ACC112 (cell line): ENCODE data around the gene LCLAT1.

Experiments
- H2AFZ ChIP-seq: fragments of 200-600 bp; sonication (generic); one replicate; pipeline ENCODE4 v1.6.0; 2017; ENCODE audit warnings: antibody characterized with exemption, low read length; ENCODE audit not compliant: unreplicated experiment
- H3K27ac ChIP-seq: fragments of 200-600 bp; sonication (generic); 2 replicates; pipeline ENCODE4 v1.5.1; 2014; ENCODE audit warnings: low read depth, mild to moderate bottlenecking, antibody characterized with exemption, low read length, moderate library complexity
- H3K27me3 ChIP-seq: fragments of 200-600 bp; sonication (generic); 2 replicates; pipeline ENCODE4 v1.6.1; 2014; ENCODE audit warnings: mild to moderate bottlenecking, antibody characterized with exemption, low read length, moderate library complexity, mixed read lengths; ENCODE audit not compliant: insufficient read depth
- H3K36me3 ChIP-seq: fragments of 200-600 bp; sonication (generic); 2 replicates; pipeline ENCODE4 v1.6.1; 2016; ENCODE audit warnings: mild to moderate bottlenecking, antibody characterized with exemption, low read length, moderate library complexity, mixed read lengths; ENCODE audit not compliant: insufficient read depth
- H3K4me1 ChIP-seq: fragments of 200-600 bp; sonication (generic); one replicate; pipeline ENCODE4 v1.6.1; 2016; ENCODE audit warnings: low read length, mixed read lengths; ENCODE audit not compliant: insufficient read depth, unreplicated experiment, control insufficient read depth
- H3K4me3 ChIP-seq: fragments of 200-600 bp; sonication (generic); 2 replicates; pipeline ENCODE4 v1.5.1; 2014; ENCODE audit warnings: mild to moderate bottlenecking, low read depth, low read length
- H3K79me2 ChIP-seq: fragments of 200-600 bp; sonication (generic); one replicate; pipeline ENCODE4 v1.6.0; 2016; ENCODE audit warnings: low read length; ENCODE audit not compliant: control insufficient read depth, unreplicated experiment, insufficient read depth

Gene LCLAT1

GRCh38 chr2:30443081-30443480, 4.0 kb upstream of the LCLAT1 start:
- Histone ChIP-seq H3K36me3 (no peaks in the 10 kb centered on the region), H3K79me2 (peaks cover 15% of the 10 kb centered on the region), H3K4me3 (no peak overlapping the region), H3K27me3 (no peaks in the 10 kb centered on the region), H3K4me1 (peaks cover 3% of the 10 kb centered on the region), H2AFZ (no peak overlapping the region), H3K27ac (no peak overlapping the region)

GRCh38 chr2:30444273-30444672, 2.8 kb upstream of the LCLAT1 start:
- Histone ChIP-seq H3K27me3 (no peaks in the 10 kb centered on the region), H3K27ac (no peak overlapping the region), H3K4me1 (peaks cover 11% of the 10 kb centered on the region), H3K36me3 (no peaks in the 10 kb centered on the region), H2AFZ (no peak overlapping the region), H3K79me2 (peaks cover 24% of the 10 kb centered on the region), H3K4me3 (no peak overlapping the region)

- no peak overlapping the region for H3K4me3 ChIP-seq
- no peaks in the 10 kb centered on the region for H3K27me3 ChIP-seq
- no peak overlapping the region for H3K27ac ChIP-seq
- no peak overlapping the region for H2AFZ ChIP-seq
- H3K36me3 ChIP-seq, result no peaks in the 10 kb centered on the region
- H3K4me1 ChIP-seq, result peaks cover 11% of the 10 kb centered on the region
- H3K79me2 ChIP-seq, result peaks cover 30% of the 10 kb centered on the region
Measured at GRCh38 chr2:30445266-30445821, 1.7 kb upstream of the LCLAT1 start.

- peaks cover 11% of the 10 kb centered on the region for H3K4me1 ChIP-seq
- H3K4me3 ChIP-seq, result peak overlapping the region; percentile 90
- H3K27ac ChIP-seq, result peak overlapping the region; percentile 71
- H3K79me2 ChIP-seq, result peaks cover 34% of the 10 kb centered on the region
- no peaks in the 10 kb centered on the region for H3K36me3 ChIP-seq
- no peaks in the 10 kb centered on the region for H3K27me3 ChIP-seq
- H2AFZ ChIP-seq, result peak overlapping the region; percentile 99
Measured at GRCh38 chr2:30446602-30447148, 371 bp upstream of the LCLAT1 start.

GRCh38 chr2:30448308-30448707, 1.3 kb downstream of the LCLAT1 start:
- H3K27ac ChIP-seq, result no peak overlapping the region
- H3K79me2 ChIP-seq, result peaks cover 40% of the 10 kb centered on the region
- peaks cover 11% of the 10 kb centered on the region for H3K4me1 ChIP-seq
- H3K4me3 ChIP-seq, result peak overlapping the region; percentile 90
- no peaks in the 10 kb centered on the region for H3K36me3 ChIP-seq
- H2AFZ ChIP-seq, result no peak overlapping the region
- no peaks in the 10 kb centered on the region for H3K27me3 ChIP-seq

GRCh38 chr2:30448866-30449265, 1.8 kb downstream of the LCLAT1 start:
- Histone ChIP-seq H3K4me3 (peak overlapping the region; percentile 90), H3K36me3 (no peaks in the 10 kb centered on the region), H2AFZ (no peak overlapping the region), H3K4me1 (peaks cover 11% of the 10 kb centered on the region), H3K27ac (no peak overlapping the region), H3K27me3 (no peaks in the 10 kb centered on the region), H3K79me2 (peaks cover 46% of the 10 kb centered on the region)

GRCh38 chr2:30450025-30450424, 3.0 kb downstream of the LCLAT1 start:
- no peaks in the 10 kb centered on the region for H3K36me3 ChIP-seq
- no peaks in the 10 kb centered on the region for H3K27me3 ChIP-seq
- no peak overlapping the region for H3K27ac ChIP-seq
- peaks cover 51% of the 10 kb centered on the region for H3K79me2 ChIP-seq
- H2AFZ ChIP-seq, result no peak overlapping the region
- H3K4me3 ChIP-seq, result no peak overlapping the region
- peaks cover 11% of the 10 kb centered on the region for H3K4me1 ChIP-seq

- H3K79me2 ChIP-seq, result peaks cover 58% of the 10 kb centered on the region
- no peak overlapping the region for H3K4me3 ChIP-seq
- no peak overlapping the region for H3K27ac ChIP-seq
- H3K4me1 ChIP-seq, result peaks cover 4% of the 10 kb centered on the region
- no peak overlapping the region for H2AFZ ChIP-seq
- no peaks in the 10 kb centered on the region for H3K36me3 ChIP-seq
- H3K27me3 ChIP-seq, result no peaks in the 10 kb centered on the region
Measured at GRCh38 chr2:30453498-30453897, 6.5 kb downstream of the LCLAT1 start.

- peaks cover 61% of the 10 kb centered on the region for H3K79me2 ChIP-seq
- no peaks in the 10 kb centered on the region for H3K27me3 ChIP-seq
- no peak overlapping the region for H3K4me3 ChIP-seq
- no peaks in the 10 kb centered on the region for H3K4me1 ChIP-seq
- no peak overlapping the region for H2AFZ ChIP-seq
- no peak overlapping the region for H3K27ac ChIP-seq
- no peaks in the 10 kb centered on the region for H3K36me3 ChIP-seq
Measured at GRCh38 chr2:30454571-30454970, 7.5 kb downstream of the LCLAT1 start.

- H3K27me3 ChIP-seq, result no peaks in the 10 kb centered on the region
Measured at GRCh38 chr2:30455114-30455738, 8.2 kb downstream of the LCLAT1 start.

GRCh38 chr2:30456106-30456505, 9.1 kb downstream of the LCLAT1 start:
- no peaks in the 10 kb centered on the region for H3K4me1 ChIP-seq
- no peaks in the 10 kb centered on the region for H3K27me3 ChIP-seq
- H3K4me3 ChIP-seq, result no peak overlapping the region
- H2AFZ ChIP-seq, result no peak overlapping the region
- no peak overlapping the region for H3K27ac ChIP-seq
- H3K36me3 ChIP-seq, result no peaks in the 10 kb centered on the region
- peaks cover 54% of the 10 kb centered on the region for H3K79me2 ChIP-seq

More at GRCh38 chr2:30455114-30455738, 8.2 kb downstream of the LCLAT1 start:
- no peak overlapping the region for H3K4me3 ChIP-seq
- H2AFZ ChIP-seq, result no peak overlapping the region
- H3K79me2 ChIP-seq, result peaks cover 56% of the 10 kb centered on the region
- no peak overlapping the region for H3K27ac ChIP-seq
- H3K4me1 ChIP-seq, result no peaks in the 10 kb centered on the region
- H3K36me3 ChIP-seq, result no peaks in the 10 kb centered on the region
